Subcutaneous adipose tissue (tissue), 4 donors: Measurements from ENCODE around the gene GOLIM4. TPM values are rescaled to one million over a fixed set of nuclear protein-coding genes. Genes with fewer than 3 reads are reported as not detected.

Experiments
- CTCF ChIP-seq: fragments of 450-650 bp; IDR thresholded peaks from one replicate; pipeline ENCODE4 v1.5.1; 2016; ENCODE audit warnings: low read depth, mild to moderate bottlenecking, control low read depth, antibody characterized with exemption, moderate library complexity
- total RNA-seq, 4 donors: library from RNA; depleted of rRNA; stranded (reverse); fragments of >200 nt; gene quantifications; one replicate each; pipeline ENCODE4 v1.1.0, GENCODE V29; 2016

Gene GOLIM4
- total RNA-seq, 4 donors from 2014 or later: 23.0 to 33.9 (median 26.1) TPM

- no peak for TF ChIP-seq CTCF
Measured at GRCh38 chr3:168068346-168068745, 27.4 kb downstream of the GOLIM4 start.

DNA sequence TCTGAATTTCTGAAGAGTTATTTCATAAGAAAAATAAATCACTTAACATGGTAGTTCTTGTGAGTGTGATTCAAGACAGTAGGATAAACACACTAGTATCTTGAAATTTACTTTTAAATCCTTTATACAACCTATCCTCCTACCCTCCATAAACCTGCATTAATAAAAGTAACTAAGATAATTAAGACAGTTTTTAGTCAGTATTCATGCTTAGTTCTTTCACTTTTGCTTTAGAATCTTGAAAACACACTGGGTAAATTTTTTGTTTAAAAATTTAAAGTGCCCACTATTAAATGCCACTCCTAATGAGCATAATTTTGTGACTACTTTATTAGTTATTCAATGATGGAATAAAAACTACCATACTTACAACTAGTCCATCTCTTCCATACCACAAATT, 28.8 kb downstream of the GOLIM4 start:
- no peak for TF ChIP-seq CTCF

DNA sequence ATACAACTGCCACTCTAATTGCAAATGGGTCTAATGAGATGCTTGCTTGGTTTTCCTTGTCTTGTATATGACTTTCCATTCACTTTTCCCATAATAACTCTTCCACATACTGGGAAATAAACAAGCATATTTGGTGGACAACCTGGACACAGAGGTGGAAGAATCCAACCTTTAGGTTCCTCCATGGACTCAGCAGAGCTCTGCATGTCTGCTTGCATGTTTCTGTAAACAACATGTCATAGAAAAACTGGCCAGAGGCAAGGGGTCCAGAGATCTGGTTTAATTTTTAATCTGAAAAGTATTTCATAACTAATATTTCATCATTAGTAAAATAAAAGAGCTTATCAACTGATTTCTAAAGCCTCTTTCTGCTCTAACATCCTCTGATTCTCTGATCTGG, 30.2 kb downstream of the GOLIM4 start:
- TF ChIP-seq CTCF: no peak

GRCh38 chr3:168063122-168063521, 32.6 kb downstream of the GOLIM4 start:
- TF ChIP-seq CTCF: no peak

DNA sequence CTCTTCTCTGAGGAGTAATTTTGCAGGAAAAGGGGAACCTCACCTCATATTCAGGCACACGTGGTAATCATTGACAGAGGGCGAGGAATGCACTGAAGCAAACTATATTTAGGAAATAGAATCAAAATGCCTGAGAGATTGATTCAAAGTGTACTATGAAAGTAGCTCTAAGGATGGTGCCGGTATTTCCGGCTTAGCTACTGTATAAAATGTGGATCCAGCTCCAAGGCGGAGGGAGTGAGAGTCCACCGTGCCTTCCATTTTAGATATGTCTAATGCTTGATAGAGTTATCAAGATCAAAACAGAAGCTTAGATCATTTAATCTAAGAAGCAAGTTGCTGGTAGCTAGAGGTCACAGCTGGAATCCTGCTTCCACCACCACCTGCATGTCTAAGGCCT, 33.0 kb downstream of the GOLIM4 start:
- TF ChIP-seq CTCF: no peak

- no peak for TF ChIP-seq CTCF
Measured at GRCh38 chr3:168061332-168061996, 34.3 kb downstream of the GOLIM4 start.

- no peak for TF ChIP-seq CTCF
Measured at GRCh38 chr3:168060317-168060716, 35.4 kb downstream of the GOLIM4 start.
